Activated T-cell treated with anti-CD3 and anti-CD28 coated beads for 4 hours (primary cell): Measurements from ENCODE around the gene COQ8A.
"Not testable (repeated sequence)": the region's sequence is repeated elsewhere in the genome, so short reads cannot be mapped to it uniquely, and the experiment has no call there.

Source experiments
- DNase-seq: peaks from one replicate; pipeline ENCODE4 v3.0.0-alpha.2; 2020

Gene COQ8A

DNA sequence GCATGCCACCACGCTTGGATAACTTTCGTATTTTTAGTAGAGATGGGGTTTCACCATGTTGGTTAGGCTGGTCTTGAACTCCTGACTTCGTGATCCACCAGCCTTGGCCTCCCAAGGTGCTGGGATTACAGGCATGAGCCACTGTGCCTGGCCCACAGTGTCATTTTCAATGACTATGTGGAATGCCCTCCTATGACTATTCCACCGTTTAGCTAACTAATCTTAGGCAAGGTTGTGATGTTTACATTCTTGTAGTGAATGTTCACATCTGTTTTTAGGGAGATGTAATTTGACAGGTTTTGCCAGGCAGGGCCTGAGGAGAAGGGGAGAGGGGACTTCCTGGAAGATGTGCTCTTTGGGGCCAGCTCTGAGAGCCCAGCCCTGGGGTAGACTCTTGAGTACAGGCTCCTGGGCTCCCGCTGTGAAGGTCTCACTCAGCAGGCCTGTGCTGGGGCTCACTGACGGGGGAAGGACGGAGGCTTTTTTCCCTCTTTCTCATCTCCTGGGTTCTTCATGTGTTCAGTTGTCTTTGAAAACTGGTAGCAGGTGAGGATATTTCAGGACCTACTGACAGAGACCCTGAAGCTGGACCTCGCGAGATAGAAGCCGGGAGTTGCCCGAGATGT is 13.2 kb downstream of the COQ8A start:
- DNase-seq, result no peak

DNA sequence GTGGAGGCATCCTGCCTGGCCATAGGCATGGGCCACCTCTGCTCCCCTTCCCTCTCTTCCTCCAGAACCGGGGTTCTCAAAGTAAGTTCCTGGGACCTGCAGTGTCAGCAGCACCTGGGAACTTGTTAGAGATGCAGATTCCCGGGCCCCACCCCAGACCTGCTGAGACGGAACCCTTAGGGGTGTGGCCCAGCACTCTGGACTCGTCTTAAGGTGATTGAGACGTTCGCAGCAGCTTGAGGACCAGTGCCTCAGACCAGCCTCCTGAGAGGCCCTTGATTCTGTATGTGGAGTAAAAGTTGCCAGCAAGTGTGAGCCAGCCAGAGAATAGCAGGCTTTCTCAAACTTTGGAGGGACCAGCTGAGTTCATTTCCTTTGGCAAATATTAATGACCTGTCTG is 14.2 kb downstream of the COQ8A start:
- no peak for DNase-seq

DNA sequence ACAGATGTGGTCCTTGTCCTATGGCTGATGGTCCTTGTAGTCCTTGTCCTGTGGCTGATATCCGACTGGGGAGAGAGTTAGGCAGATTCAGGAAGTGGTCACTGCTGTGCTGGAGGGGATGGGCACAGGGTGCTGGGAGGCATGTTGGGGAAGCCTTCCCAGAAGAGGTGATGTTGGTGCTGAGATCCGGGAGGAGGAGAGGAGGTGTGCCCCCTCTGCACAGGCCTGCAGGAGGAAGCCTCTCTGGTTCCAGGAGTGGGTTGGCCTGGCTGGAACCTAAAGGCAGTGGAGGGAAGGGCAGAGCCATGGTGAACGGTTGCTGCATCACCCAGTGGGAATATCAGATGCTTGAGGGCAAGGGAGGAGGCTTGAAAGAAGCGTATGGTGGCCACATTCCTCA is 14.7 kb downstream of the COQ8A start:
- DNase-seq, result no peak

DNA sequence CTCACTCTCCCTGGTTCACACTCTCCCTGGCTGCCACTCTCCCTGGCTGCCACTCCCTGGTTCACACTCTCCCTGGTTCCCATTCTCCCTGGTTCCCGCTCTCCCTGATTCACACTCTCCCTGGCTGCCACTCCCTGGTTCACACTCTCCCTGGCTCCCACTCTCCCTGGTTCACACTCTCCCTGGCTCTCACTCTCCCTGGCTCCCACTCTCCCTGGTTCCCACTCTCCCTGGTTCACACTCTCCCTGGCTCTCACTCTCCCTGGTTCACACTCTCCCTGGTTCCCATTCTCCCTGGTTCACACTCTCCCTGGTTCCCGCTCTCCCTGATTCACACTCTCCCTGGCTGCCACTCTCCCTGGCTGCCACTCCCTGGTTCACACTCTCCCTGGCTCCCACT is 15.8 kb downstream of the COQ8A start:
- DNase-seq, result not testable (repeated sequence)

DNA sequence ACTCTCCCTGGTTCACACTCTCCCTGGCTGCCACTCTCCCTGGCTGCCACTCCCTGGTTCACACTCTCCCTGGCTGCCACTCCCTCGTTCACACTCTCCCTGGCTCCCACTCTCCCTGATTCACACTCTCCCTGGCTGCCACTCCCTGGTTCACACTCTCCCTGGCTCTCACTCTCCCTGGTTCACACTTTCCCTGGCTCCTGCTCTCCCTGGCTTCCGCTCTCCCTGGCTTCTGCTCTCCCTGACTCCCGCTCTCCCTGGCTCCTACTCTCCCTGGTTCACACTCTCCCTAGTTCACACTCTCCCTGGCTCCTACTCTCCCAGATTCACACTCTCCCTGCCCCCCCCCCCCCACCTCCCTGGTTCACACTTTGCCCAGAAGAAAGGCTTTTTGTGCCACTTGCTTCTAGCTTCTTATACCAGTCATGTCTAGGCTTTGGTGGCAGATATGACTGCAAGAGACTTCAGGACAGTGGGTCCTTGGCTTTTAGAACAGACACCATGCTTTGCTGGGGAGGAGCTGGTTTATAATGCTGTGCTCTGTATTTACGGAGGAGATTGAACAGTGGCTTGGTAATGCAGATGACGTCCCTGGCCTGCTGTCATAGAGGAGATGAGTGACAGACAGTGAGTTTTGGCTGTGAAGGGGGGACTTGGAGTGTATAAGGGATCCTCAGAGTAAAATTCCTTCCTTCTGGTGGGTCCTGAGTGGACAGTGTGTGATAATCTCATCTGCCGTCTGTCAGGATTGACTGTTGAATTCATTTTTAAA is 17.0 kb downstream of the COQ8A start:
- no peak for DNase-seq

DNA sequence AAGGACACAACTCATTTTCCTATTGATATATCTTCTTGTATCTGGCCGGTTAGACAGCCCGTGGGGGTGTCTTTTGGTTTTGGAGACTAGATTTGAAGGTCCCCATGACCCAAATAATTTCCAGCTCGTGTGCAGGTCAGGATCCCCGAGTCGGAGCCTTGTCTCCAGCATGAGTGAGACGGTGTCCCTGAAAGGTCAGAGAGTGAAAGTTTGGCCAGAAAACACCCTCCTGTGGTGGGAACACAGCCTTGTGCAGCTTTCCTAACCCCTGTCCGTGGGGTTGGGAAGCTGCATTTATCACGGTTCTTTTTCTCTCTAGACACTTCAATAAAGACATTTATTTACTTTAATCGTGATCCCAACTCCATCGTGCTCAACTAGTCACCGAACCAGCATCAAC is 17.6 kb downstream of the COQ8A start:
- DNase-seq, result no peak

DNA sequence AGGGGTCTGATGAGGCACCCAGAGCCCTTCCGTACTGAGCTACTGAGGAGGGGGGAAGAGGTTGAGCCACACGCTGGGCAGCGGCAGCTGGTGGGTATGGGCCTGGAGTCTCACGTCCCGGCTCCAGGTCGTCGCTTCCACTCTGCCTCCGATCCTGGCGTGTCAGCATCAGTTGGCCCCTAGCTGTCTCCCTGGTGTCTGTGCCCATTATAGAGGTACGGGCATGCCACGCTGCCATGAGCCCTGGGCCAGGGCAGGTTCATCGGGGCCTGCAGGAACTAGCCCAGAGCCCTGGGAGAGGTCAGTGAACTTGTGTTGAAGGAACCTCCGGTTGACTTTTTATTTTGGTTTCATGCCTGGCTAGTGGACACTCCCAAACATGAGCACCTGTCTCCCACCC is 18.2 kb downstream of the COQ8A start:
- DNase-seq, result no peak

DNA sequence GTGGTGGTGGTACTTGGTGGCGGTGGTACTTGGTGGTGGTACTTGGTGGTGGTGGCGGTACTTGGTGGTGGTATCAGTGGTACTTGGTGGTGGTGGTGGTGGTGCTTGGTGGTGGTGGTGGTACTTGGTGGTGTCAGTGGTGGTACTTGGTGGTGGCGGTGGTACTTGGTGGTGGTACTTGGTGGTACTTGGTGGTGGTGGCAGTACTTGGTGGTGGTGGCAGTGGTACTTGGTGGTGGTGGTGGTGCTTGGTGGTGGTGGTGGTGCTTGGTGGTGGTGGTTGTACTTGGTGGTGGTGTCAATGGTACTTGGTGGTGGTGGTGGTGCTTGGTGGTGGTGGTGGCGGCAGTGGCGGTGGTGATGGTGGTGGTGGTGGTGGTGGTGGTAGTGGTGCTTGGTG is 20.2 kb downstream of the COQ8A start:
- DNase-seq, result no peak

DNA sequence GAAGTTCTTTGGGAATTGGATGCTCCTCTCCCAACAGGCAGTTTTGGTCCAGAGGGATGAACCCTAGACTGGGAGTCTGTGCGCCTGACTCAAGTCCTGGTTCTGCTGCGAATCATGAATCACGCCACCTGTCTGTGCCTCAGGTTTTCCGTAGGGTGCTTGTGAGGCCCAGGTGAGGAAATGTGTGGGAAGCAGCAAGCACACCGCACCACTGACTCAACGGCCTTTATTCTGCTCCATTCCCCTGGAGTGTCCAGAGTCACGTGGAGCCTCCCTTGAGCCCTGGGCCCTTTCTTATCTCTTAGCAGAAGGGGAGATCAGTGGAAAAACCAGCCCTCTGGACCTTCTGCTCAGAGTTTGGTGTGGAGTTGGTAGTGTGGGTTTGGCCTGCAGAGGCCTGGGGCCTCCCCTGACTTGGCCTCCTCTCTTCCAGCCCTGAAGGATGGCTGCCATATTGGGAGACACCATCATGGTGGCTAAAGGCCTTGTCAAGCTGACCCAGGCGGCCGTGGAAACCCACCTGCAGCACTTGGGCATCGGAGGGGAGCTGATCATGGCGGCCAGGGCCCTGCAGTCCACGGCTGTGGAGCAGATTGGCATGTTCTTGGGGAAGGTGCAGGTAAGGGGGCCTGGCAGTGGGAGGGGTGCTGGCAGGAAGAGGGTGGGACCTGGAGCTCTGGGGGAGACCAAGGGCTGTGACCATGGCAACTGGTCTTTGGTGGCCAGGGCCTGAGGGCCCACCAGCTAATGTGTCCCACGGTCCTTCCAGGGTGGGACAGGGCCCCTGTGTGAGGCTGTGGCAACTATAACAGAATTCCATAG is 21.1 kb downstream of the COQ8A start:
- no peak for DNase-seq

DNA sequence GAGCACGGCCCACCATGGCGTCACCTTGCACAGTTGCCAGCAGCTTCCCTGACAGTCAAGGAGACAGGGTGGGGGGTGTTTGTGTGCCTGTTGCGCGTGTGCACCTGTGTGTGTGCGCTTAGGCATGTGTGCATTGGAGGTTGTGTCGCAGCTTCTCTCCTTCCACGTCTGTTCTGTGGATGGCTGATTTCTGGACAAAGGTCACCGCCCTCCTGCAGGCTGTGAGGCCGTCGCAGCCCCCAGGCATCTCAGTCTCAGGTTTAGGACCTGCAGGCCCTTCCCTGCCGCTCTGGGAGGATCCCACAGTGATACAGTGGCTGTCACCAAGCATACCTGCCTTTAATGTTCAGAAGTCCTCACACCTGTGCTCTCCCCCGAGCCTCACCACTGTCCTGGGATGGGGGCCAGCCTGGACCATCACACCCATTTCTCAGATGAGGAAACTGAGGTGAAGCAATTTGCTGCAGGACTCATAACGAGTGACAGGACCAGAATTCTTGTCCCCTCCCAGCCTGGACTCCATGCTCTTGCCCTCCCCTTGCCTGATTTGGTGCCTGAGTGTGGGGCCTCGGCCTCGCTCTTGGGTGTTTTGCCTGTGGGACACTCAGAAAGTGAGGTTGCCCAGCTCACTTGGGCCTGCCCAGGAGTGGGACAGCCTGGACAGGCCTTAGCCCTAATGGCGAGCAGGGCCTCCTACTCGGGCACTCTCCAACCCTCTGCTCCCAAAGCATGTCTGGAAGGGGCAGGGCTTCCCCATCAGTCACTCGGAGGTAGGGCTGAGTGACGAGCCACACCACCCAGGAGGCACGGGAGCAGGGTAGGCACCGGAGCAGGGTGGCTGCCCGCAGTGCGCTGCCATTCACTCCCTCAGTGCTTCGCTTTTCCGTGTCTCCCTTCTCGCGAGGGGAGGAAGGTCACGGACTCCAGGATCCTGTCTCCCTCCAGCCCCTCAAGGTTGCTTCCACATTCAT is 22.6 kb downstream of the COQ8A start:
- DNase-seq, result no peak

DNA sequence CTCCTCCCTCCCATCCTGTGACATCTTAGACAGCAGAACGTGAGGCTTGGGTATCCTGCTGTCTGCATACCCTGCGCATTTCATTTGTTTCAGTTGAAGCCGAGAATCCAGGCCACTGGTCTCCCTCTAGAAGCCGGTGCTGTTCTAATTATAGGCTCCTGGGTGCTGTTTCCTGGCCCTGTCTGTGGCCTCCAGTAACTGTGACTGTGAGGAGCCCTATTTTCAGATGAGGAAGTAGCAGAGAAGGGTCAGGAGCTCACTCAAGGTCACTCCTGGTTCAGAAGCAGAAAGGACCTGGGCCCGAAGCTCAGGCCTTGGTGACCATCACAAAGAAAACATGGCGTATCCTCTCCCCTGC is 24.0 kb downstream of the COQ8A start:
- DNase-seq, result no peak

DNA sequence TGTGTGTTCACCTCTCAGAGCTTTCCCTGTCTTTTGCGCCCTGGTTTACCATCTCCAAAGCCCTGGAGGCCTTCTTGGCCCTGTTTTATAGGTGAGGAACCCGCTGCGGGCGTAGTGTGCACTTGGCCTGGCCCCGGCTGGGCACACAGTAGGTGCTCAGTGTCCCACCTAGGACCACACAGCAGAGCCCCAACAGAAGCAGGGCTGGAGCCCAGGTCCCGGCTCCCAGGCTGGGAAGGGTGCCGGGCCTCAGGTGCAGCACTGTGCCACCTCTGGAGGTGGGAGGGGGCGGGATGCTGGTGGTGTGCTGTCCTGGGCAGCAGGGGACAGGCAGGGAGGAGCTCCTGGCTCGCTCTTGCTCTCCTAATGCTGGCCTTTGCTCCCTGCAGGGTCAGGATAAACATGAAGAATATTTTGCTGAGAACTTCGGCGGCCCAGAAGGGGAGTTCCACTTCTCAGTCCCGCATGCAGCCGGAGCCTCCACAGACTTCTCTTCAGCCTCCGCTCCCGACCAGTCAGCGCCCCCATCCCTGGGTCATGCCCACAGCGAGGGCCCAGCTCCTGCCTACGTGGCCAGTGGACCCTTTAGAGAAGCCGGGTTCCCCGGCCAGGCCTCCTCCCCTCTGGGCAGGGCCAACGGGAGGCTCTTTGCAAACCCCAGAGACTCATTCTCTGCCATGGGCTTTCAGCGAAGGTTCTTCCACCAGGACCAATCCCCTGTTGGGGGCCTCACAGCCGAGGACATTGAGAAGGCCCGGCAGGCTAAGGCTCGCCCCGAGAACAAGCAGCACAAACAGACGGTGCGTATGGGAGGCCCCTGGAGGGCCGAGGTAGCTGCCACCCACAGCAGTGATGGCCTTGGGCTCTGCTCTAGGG is 24.8 kb downstream of the COQ8A start:
- no peak for DNase-seq

DNA sequence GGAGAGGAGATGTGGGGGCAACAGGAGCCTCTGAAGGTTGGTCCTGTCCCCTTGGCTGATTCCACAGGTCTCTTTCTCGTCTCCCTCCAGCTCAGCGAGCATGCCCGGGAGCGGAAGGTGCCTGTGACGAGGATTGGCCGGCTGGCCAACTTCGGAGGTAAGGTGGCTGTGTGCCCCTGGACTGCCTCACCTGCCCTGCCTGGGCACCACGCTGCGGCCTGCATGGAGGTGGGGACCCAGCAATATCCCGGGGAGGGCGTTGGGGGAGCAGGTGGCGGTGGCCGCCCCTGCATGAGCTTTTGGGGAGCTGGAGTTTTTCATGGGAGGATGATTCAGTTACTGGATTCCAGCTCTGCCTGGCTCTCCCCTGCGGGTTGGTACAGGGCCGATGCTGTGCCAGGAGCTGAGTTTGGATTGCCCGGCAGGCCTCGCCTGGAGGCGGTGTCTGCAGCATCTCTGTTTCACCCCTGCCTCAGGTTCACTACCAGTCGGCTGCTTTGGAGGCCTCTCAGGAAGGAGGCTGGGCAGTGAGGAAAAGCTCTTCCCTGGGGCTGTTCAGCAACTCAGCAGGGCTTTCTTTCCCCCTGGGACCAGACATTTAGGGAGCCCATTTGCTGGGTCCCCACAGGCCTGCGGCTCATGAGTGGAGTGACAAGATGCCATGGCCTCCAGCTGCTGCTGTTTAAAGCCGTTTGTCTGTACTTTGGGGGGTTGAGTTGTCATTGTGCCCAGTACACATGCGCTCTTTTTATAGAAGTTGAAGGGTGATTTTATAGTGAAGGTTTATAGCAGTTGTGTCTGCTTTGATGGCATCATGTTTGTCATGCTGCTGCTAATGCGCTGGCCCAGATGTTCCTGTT is 25.7 kb downstream of the COQ8A start:
- no peak for DNase-seq

DNA sequence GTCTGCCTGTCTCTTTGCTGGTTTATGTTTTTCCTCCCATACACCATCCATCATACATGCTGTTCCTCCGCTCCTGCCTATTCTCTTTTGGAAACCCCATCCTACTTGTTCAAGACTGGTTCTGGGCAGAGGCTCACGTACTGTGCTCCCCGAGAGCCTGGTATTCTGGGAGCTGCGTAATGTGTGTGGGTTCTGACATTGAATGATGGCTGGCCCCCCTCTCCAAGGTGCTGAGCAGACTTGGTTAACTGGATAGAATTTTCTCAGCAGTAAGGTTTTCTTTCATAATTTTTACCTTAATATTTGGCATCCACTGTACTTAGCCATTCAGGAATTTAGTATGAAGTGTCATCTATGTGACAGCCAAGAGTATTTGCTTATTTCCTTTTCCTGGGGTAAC is 26.6 kb downstream of the COQ8A start:
- DNase-seq, result no peak

DNA sequence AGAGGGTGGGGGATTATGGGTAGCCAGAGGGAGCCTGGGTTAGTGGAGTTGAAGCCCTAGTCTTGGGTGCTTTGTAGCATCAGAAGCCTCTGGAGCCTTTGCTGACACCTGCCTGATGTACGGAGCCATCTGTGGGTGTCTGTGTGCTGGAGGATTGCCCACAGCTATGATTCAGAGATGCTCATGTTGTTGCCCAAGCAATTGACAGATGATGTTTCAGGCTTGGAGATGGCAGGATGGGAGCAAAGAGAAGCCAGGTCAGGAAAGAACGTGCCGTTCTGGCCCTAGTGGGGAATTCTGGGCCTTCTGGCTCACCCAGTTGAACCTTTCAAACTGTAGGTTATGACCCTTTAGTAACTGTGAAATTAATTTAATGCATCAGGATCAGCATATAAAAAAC is 27.6 kb downstream of the COQ8A start:
- no peak for DNase-seq

DNA sequence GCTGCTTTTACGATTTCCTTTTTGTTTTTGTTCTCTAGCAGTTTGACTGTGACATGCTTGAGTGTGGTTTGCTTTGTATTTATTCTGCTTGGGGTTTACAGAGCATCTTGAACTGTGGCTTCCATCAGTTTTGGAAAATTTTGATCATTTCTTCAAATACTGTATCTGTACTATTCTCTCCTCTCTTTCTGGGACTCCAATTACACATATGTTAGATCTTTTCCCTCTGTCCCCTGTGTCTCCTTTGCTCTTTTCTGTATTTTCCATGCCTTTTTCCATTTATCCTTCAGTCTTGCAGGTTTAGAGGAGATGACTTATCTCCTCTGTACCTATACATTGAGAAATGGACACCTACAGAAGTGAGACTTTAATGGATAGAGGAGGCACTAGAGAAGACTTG is 31.7 kb downstream of the COQ8A start:
- no peak for DNase-seq

DNA sequence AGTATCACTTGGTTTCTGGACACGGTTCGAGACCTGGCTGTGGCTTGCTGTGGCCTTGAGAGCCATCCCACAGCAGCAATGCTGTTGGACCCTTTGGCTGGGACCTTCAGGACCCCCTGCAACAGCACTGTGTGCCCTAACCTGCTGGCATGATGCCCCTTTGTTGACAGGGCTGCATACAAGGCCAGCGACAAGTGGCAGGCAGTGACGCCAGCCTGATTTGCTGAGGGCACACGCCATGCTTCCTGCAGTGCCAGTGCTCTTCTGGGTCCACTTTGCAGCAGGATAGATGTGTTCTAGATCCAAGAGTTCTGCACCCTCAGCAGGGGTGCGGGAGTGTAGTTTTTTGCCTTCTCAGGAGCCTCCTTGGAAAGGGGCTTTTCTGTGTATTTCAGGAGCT is 32.8 kb downstream of the COQ8A start:
- no peak for DNase-seq

DNA sequence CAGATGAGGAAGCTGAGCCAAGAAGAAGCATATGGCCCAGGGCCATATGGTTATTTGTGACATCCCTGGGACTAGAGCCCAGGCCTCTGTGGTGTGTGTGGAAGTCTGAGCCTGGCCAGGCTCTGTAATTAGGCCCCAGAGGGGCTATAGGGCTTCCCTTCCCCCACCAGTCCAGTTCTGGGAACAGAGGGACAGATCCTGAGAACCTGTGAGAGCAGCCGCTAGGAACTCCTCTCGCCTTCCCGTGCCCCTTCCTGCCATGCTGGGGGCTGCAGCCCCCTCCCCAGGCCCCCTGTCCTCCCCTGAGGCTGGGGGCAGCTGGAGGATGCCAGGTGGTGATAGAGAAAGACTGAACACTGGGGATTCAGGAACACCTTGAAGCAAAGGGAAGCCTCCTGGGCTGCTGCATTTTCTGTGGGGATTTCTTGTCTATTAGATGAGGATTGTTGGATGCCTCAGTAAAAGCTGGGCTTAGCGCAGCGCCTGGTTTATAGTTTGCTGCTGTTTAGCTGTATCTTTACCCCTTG is 33.3 kb downstream of the COQ8A start:
- no peak for DNase-seq

DNA sequence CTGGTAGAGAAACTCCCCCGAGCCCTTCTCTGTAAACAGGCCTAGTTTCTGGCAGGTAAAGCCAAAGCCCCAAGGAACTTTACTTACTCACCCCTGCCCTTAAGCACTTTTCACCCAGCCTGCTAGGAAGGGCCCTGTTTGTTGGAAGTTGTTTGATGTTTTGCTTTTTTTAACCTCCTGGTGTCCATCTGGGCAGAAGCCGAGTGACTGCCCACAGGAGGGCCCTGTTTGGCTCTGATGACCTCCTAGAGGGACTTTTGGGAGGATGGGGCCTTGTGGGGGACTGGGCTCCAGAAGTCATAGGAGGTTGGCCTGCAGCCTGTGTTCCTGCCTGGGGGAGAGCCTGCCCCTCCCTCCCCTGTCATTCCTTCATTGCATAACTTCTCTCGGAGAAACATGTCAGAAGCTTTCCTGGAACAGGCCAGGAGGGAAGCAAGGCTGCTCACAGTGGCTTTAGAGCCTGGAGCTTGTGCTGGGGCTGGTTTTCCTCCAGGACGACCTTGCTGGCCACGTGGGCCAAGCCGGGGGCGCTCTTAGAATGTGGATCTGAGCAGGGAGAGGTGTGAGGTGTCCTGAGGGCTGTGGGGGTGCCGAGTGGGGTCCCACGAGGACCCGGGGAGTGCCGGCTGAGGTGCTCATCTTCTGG is 33.9 kb downstream of the COQ8A start:
- DNase-seq, result no peak
